Activated CD8-positive, alpha-beta memory T cell treated with anti-CD3 and anti-CD28 coated beads, Interleukin-2, amount 10 ng/mL, durations not matched to agents 7 days and 5 days (primary cell): ENCODE data around the gene DICER1. TPM values are rescaled to one million over a fixed set of nuclear protein-coding genes. Genes with fewer than 3 reads are reported as not detected.

Source experiments
- ATAC-seq: fragments of 150-1000 bp; cut with Tn5 transposase; one replicate; pipeline ENCODE4 v1.10.0; 2021; ENCODE audit warnings: moderate library complexity
- CTCF ChIA-PET: fragments of 350-600 bp; sonication (Branson Sonifier 250); formaldehyde crosslinking; loops from one replicate; lab custom pipeline; 2021; ENCODE audit warnings: antibody characterized with exemption; lab: Charles Lee
- DNase-seq: peaks from one replicate; pipeline ENCODE4 v3.0.0-alpha.2; 2020
- H3K27ac Mint-ChIP-seq: one replicate; pipeline ENCODE4 v1.8.0; 2021; ENCODE audit warnings: mild to moderate bottlenecking, mixed read lengths
- H3K27me3 Mint-ChIP-seq: one replicate; pipeline ENCODE4 v1.8.0; 2021; ENCODE audit warnings: mixed read lengths
- H3K36me3 Mint-ChIP-seq: one replicate; pipeline ENCODE4 v1.8.0; 2021; ENCODE audit warnings: mild to moderate bottlenecking, mixed read lengths
- H3K4me1 Mint-ChIP-seq: one replicate; pipeline ENCODE4 v1.8.0; 2021; ENCODE audit warnings: mixed read lengths
- H3K4me3 Mint-ChIP-seq: one replicate; pipeline ENCODE4 v1.8.0; 2021; ENCODE audit warnings: mild to moderate bottlenecking, moderate library complexity, mixed read lengths
- H3K9me3 Mint-ChIP-seq: one replicate; pipeline ENCODE4 v1.8.0; 2022; ENCODE audit warnings: low read depth, mixed read lengths
- total RNA-seq, 2 experiments: library from RNA; stranded (reverse); gene quantifications; one replicate each; pipeline ENCODE4 v1.2.3, GENCODE V29; 2021

The DICER1 gene
- total RNA-seq, 2 experiments from 2014 or later: 61.4 to 75.6 TPM

GRCh38 chr14:95193081-95193480 is 35.8 kb upstream of the DICER1 start:
- no peak overlapping the region for H3K4me3 Mint-ChIP-seq
- CTCF ChIA-PET: no interaction called here
- no peak for ATAC-seq
- no peaks in the 10 kb centered on the region for H3K9me3 Mint-ChIP-seq
- H3K36me3 Mint-ChIP-seq: no peaks in the 10 kb centered on the region
- no peak overlapping the region for H3K27ac Mint-ChIP-seq
- DNase-seq: no peak
- H3K4me1 Mint-ChIP-seq: no peaks in the 10 kb centered on the region
- peaks cover 20% of the 10 kb centered on the region for H3K27me3 Mint-ChIP-seq

- no peaks in the 10 kb centered on the region for H3K36me3 Mint-ChIP-seq
- CTCF ChIA-PET: no interaction called here
Observed at GRCh38 chr14:95192311-95192710, 35.0 kb upstream of the DICER1 start.

GRCh38 chr14:95191445-95192199 is 34.3 kb upstream of the DICER1 start:
- ATAC-seq: no peak
- Mint-ChIP-seq H3K36me3 (no peaks in the 10 kb centered on the region), H3K27ac (no peak overlapping the region), H3K4me3 (no peak overlapping the region), H3K4me1 (no peaks in the 10 kb centered on the region), H3K27me3 (peaks cover 27% of the 10 kb centered on the region), H3K9me3 (no peaks in the 10 kb centered on the region)
- no peak for DNase-seq
- CTCF ChIA-PET: interaction anchor here (0.7 kb wide), 1 partner anchor 13 kb away, joined by 4 read pairs; no protein-coding TSS in a partner anchor

More at GRCh38 chr14:95192311-95192710, 35.0 kb upstream of the DICER1 start:
- Mint-ChIP-seq H3K4me1 (no peaks in the 10 kb centered on the region), H3K27me3 (peaks cover 22% of the 10 kb centered on the region), H3K9me3 (no peaks in the 10 kb centered on the region), H3K4me3 (no peak overlapping the region), H3K27ac (no peak overlapping the region)
- DNase-seq (no peak), ATAC-seq (no peak)

GRCh38 chr14:95190857-95191256 is 33.5 kb upstream of the DICER1 start:
- DNase-seq: no peak
- Mint-ChIP-seq H3K27me3 (peaks cover 35% of the 10 kb centered on the region), H3K4me1 (no peaks in the 10 kb centered on the region), H3K27ac (no peak overlapping the region), H3K36me3 (no peaks in the 10 kb centered on the region), H3K9me3 (no peaks in the 10 kb centered on the region), H3K4me3 (no peak overlapping the region)
- CTCF ChIA-PET: interaction anchor here (0.7 kb wide), 1 partner anchor 14 kb away, joined by 4 read pairs; no protein-coding TSS in a partner anchor
- ATAC-seq: no peak

- no peaks in the 10 kb centered on the region for H3K4me1 Mint-ChIP-seq
- no peak overlapping the region for H3K4me3 Mint-ChIP-seq
- ATAC-seq (no peak), DNase-seq (no peak)
- no peaks in the 10 kb centered on the region for H3K9me3 Mint-ChIP-seq
- H3K27me3 Mint-ChIP-seq: peaks cover 39% of the 10 kb centered on the region
- no peak overlapping the region for H3K27ac Mint-ChIP-seq
- no peaks in the 10 kb centered on the region for H3K36me3 Mint-ChIP-seq
- CTCF ChIA-PET: interaction anchor here (1.2 to 1.5 kb wide), 2 partner anchors 10 to 109 kb away, joined by 3 read pairs; no protein-coding TSS in a partner anchor
Observed at GRCh38 chr14:95190346-95190840, 33.1 kb upstream of the DICER1 start.

- CTCF ChIA-PET: interaction anchor here (1.2 to 1.5 kb wide), 2 partner anchors 11 to 108 kb away, joined by 3 read pairs; no protein-coding TSS in a partner anchor
- no peaks in the 10 kb centered on the region for H3K4me1 Mint-ChIP-seq
- DNase-seq (no peak), ATAC-seq (no peak)
- no peak overlapping the region for H3K4me3 Mint-ChIP-seq
- peaks cover 47% of the 10 kb centered on the region for H3K27me3 Mint-ChIP-seq
- H3K36me3 Mint-ChIP-seq: no peaks in the 10 kb centered on the region
- no peak overlapping the region for H3K27ac Mint-ChIP-seq
- H3K9me3 Mint-ChIP-seq: no peaks in the 10 kb centered on the region
Observed at GRCh38 chr14:95189367-95190132, 32.2 kb upstream of the DICER1 start.

GRCh38 chr14:95188380-95188779 is 31.1 kb upstream of the DICER1 start:
- Mint-ChIP-seq H3K27ac (no peak overlapping the region), H3K27me3 (peaks cover 51% of the 10 kb centered on the region), H3K36me3 (no peaks in the 10 kb centered on the region), H3K4me3 (no peak overlapping the region), H3K4me1 (no peaks in the 10 kb centered on the region), H3K9me3 (no peaks in the 10 kb centered on the region)
- DNase-seq (no peak), ATAC-seq (no peak)
- CTCF ChIA-PET: no interaction called here

- Mint-ChIP-seq H3K4me3 (no peak overlapping the region), H3K9me3 (no peaks in the 10 kb centered on the region), H3K36me3 (no peaks in the 10 kb centered on the region), H3K4me1 (no peaks in the 10 kb centered on the region), H3K27me3 (peaks cover 51% of the 10 kb centered on the region), H3K27ac (no peak overlapping the region)
- ATAC-seq (no peak), DNase-seq (no peak)
- CTCF ChIA-PET: no interaction called here
Observed at GRCh38 chr14:95185767-95186392, 28.6 kb upstream of the DICER1 start.

- no peaks in the 10 kb centered on the region for H3K36me3 Mint-ChIP-seq
- no peak overlapping the region for H3K27ac Mint-ChIP-seq
- H3K9me3 Mint-ChIP-seq: no peaks in the 10 kb centered on the region
- DNase-seq (no peak), ATAC-seq (no peak)
- H3K27me3 Mint-ChIP-seq: peaks cover 48% of the 10 kb centered on the region
- CTCF ChIA-PET: no interaction called here
- no peak overlapping the region for H3K4me3 Mint-ChIP-seq
- no peaks in the 10 kb centered on the region for H3K4me1 Mint-ChIP-seq
Observed at GRCh38 chr14:95185033-95185766, 27.9 kb upstream of the DICER1 start.

- Mint-ChIP-seq H3K4me1 (no peaks in the 10 kb centered on the region), H3K4me3 (no peak overlapping the region), H3K27ac (no peak overlapping the region), H3K9me3 (no peaks in the 10 kb centered on the region), H3K27me3 (peaks cover 41% of the 10 kb centered on the region), H3K36me3 (no peaks in the 10 kb centered on the region)
- ATAC-seq: no peak
- no peak for DNase-seq
- CTCF ChIA-PET: no interaction called here
Observed at GRCh38 chr14:95184413-95184790, 27.1 kb upstream of the DICER1 start.

- CTCF ChIA-PET: no interaction called here
- ATAC-seq (no peak), DNase-seq (no peak)
- Mint-ChIP-seq H3K4me1 (no peaks in the 10 kb centered on the region), H3K9me3 (no peaks in the 10 kb centered on the region), H3K27me3 (peaks cover 37% of the 10 kb centered on the region), H3K4me3 (no peak overlapping the region), H3K27ac (no peak overlapping the region), H3K36me3 (no peaks in the 10 kb centered on the region)
Observed at GRCh38 chr14:95183532-95184412, 26.4 kb upstream of the DICER1 start.

- Mint-ChIP-seq H3K9me3 (no peaks in the 10 kb centered on the region), H3K27me3 (peaks cover 31% of the 10 kb centered on the region), H3K27ac (no peak overlapping the region), H3K4me1 (no peaks in the 10 kb centered on the region), H3K36me3 (no peaks in the 10 kb centered on the region), H3K4me3 (no peak overlapping the region)
- DNase-seq (no peak), ATAC-seq (no peak)
- CTCF ChIA-PET: no interaction called here
Observed at GRCh38 chr14:95183082-95183481, 25.8 kb upstream of the DICER1 start.
